Transverse colon (tissue), 4 donors: ENCODE data around the gene PODXL.

ENCODE experiments used
- CTCF ChIP-seq, 5 experiments: fragments of 200-600 bp in 3 of 5; fragments of 450-650 bp in 2 of 5; sonication (generic) in 3 of 5; IDR thresholded peaks; 1 replicate in 2 of 5; 2 replicates in 3 of 5; pipeline ENCODE4 v1.5.1; 2016 to 2017; ENCODE audit warnings: antibody characterized with exemption in 5 of 5, inconsistent platforms in 3 of 5, mild to moderate bottlenecking in 2 of 5, moderate library complexity in 1 of 5
- EP300 ChIP-seq: sonication (generic); formaldehyde crosslinking; IDR thresholded peaks from one replicate; pipeline ENCODE4 v1.6.1; 2017; ENCODE audit warnings: antibody characterized with exemption, low read depth
- POLR2A ChIP-seq: fragments of 450-650 bp; IDR thresholded peaks from one replicate; pipeline ENCODE4 v1.6.1; 2016; ENCODE audit warnings: antibody characterized with exemption, mild to moderate bottlenecking, moderate library complexity
- POLR2AphosphoS5 ChIP-seq, 3 donors: sonication (generic); formaldehyde crosslinking; IDR thresholded peaks; one replicate each; pipeline ENCODE4 v1.6.1; 2016; ENCODE audit warnings: antibody characterized with exemption in 3 of 3

GRCh38 chr7:131530137-131530536 lies 26.3 kb downstream of the PODXL start:
- TF ChIP-seq CTCF (IDR thresholded peaks at IDR 0.05) (no peak), EP300 (no peak), POLR2AphosphoS5 (IDR thresholded peaks at IDR 0.05) (no peak), POLR2A (no peak)
